Mesodermal cell (in vitro differentiated cells): ENCODE measurements around the gene ESYT2. TPM values are rescaled to one million over a fixed set of nuclear protein-coding genes. Genes with fewer than 3 reads are reported as not detected.
"Not testable (repeated sequence)": the region's sequence is repeated elsewhere in the genome, so short reads cannot be mapped to it uniquely, and the experiment has no call there.

Experiments
- H3K27ac ChIP-seq: 2 replicates; pipeline ENCODE4 v1.7.0; 2013; ENCODE audit warnings: mild to moderate bottlenecking, low read depth, low read length, moderate library complexity; ENCODE audit not compliant: severe bottlenecking
- H3K36me3 ChIP-seq: 2 replicates; pipeline ENCODE4 v1.7.1; 2013; ENCODE audit warnings: mild to moderate bottlenecking, low read length, moderate library complexity; ENCODE audit not compliant: control insufficient read depth, insufficient read depth
- H3K4me1 ChIP-seq: one replicate; pipeline ENCODE4 v1.7.1; 2013; ENCODE audit warnings: mild to moderate bottlenecking, low read length; ENCODE audit not compliant: insufficient read depth, control insufficient read depth, poor library complexity, severe bottlenecking
- H3K4me3 ChIP-seq: 2 replicates; pipeline ENCODE4 v1.7.0; 2013; ENCODE audit warnings: low read length, control low read depth, mild to moderate bottlenecking; ENCODE audit not compliant: insufficient read depth, poor library complexity, severe bottlenecking; ENCODE audit errors: extremely low read depth
- H3K9me3 ChIP-seq: 2 replicates; pipeline ENCODE4 v1.7.1; 2013; ENCODE audit warnings: mild to moderate bottlenecking, low read length, moderate library complexity; ENCODE audit not compliant: control insufficient read depth
- WGBS, 2 experiments: methylation state at CpG; one replicate each; pipeline ENCODE4 v1.1.5; 2013; ENCODE audit warnings: missing lambda C conversion rate in 2 of 2; ENCODE audit not compliant: insufficient coverage in 2 of 2; 5-methylcytosine and 5-hydroxymethylcytosine counted together
- polyA plus RNA-seq, 2 experiments: library from polyadenylated mRNA; stranded (reverse); fragments of 50-300 nt; gene quantifications; one replicate each; pipeline ENCODE4 v1.2.3, GENCODE V29; 2013

Gene ESYT2, protein sequence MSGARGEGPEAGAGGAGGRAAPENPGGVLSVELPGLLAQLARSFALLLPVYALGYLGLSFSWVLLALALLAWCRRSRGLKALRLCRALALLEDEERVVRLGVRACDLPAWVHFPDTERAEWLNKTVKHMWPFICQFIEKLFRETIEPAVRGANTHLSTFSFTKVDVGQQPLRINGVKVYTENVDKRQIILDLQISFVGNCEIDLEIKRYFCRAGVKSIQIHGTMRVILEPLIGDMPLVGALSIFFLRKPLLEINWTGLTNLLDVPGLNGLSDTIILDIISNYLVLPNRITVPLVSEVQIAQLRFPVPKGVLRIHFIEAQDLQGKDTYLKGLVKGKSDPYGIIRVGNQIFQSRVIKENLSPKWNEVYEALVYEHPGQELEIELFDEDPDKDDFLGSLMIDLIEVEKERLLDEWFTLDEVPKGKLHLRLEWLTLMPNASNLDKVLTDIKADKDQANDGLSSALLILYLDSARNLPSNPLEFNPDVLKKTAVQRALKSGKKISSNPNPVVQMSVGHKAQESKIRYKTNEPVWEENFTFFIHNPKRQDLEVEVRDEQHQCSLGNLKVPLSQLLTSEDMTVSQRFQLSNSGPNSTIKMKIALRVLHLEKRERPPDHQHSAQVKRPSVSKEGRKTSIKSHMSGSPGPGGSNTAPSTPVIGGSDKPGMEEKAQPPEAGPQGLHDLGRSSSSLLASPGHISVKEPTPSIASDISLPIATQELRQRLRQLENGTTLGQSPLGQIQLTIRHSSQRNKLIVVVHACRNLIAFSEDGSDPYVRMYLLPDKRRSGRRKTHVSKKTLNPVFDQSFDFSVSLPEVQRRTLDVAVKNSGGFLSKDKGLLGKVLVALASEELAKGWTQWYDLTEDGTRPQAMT
- polyA plus RNA-seq (2013, experiment 1 of 2): 32.4 TPM
- polyA plus RNA-seq (2013, experiment 2 of 2): 32.1 TPM

DNA sequence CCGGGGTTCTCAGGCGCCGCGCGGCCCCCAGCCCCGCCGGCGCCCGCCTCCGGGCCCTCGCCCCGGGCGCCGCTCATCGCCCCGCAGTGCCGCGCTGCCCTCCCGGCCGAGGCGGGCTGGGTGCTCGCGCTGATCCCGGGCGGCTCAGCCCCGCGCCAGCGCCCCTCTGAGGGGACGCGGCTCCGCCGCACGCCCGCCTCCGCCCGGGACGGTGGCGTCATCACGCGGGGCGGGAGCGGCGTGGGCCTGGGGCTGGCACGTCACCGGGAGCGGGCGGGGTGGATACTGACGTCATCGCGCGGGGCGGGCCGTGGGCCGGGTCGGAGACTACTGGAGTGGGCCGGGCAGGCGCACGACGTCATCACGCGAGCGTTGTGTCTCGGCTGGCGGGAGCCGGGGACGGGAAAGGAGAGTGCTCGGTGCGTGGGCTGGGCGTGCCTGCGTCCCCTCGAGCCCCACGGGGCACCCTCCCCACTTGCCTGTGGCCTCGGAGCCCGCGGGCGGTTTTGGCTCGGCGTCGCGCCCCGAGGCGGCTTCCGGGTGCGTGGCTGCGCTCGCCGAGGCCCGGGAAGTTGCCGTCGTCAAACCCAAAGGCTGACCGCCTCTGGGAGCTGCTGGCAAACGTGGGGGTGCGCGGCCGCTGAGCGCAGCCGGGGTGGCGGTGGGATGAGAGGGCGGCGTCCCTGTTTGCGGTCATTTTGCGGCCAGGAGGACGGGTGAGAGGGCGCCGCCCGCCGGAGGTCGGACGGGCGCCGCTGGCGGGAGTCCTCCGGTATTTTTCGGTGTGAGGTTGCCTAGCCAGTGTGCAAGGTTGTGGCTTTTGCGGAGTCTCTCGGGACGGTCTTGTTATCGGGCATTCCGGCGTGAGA lies at the start of gene ESYT2:
ESYT2 (minus strand) TSS at position 168 of the 869 bp plus-strand sequence; CDS start at position 77, 91 bp downstream.
- 0% methylated on average over 59 to 99 of the region's 120 CpGs for WGBS, 2 experiments
- Histone ChIP-seq H3K27ac (peak within 1 kb of the TSS; percentile 98), H3K36me3 (peaks cover 19% of the 10 kb centered on the region), H3K9me3 (no peaks in the 10 kb centered on the region), H3K4me1 (peaks cover 3% of the 10 kb centered on the region), H3K4me3 (peak within 1 kb of the TSS; percentile 82)

DNA sequence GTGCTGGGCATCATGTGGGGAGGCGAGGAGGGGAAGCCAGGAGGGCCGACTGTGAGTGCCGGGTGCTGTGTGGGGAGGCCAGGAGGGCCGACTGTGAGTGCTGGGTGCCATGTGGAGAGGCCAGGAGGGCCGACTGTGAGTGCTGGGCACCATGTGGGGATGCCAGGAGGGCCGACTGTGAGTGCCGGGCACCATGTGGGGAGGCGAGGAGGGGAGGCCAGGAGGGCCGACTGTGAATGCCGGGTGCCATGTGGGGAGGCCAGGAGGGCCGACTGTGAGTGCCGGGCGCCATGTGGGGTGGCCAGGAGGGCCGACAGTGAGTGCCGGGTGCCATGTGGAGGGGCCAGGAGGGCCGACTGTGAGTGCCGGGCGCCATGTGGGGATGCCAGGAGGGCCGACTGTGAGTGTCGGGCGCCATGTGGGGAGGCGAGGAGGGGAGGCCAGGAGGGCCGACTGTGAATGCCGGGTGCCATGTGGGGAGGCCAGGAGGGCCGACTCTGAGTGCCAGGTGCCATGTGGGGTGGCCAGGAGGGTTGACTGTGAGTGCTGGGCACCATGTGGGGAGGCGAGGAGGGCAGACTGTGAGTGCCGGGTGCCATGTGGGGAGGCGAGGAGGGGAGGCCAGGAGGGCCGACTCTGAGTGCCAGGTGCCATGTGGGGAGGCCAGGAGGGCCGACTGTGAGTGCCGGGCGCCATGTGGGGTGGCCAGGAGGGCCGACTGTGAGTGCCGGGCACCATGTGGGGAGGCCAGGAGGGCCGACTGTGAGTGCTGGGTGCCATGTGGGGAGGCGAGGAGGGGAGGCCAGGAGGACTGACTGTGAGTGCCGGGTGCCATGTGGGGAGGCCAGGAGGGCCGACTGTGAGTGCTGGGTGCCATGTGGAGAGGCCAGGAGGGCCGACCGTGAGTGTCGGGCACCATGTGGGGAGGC lies 49.1 kb upstream of the ESYT2 start:
- H3K36me3 ChIP-seq: peaks cover 76% of the 10 kb centered on the region
- H3K4me3 ChIP-seq: not testable (repeated sequence)
- WGBS, 2 experiments: 94% methylated on average over 35 to 36 of the region's 41 CpGs

DNA sequence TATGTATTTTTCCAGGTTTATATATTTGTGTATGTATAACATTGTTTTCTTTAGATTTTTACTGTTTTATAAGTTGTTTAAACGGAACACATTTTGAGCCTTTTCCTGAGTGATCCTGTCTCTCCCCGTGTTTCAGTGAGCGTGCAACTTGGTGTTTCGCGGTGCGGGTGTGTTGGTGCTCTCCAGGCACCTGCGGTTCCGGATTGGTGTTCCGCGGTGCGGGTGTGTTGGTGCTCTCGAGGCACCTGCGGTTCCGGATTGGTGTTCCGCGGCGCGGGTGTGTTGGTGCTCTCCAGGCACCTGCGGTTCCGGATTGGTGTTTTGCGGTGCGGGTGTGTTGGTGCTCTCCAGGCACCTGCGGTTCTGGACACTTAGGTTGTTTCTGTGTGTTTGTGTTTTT lies 47.7 kb upstream of the ESYT2 start:
- H3K9me3 ChIP-seq: no peaks in the 10 kb centered on the region
- no peak overlapping the region for H3K4me3 ChIP-seq
- H3K27ac ChIP-seq: no peak overlapping the region
- no peaks in the 10 kb centered on the region for H3K4me1 ChIP-seq
- 95 to 98% methylated on average over 22 of the region's 23 CpGs for WGBS, 2 experiments
- H3K36me3 ChIP-seq: peaks cover 69% of the 10 kb centered on the region

More for the DNA sequence above, 49.1 kb upstream of the ESYT2 start:
- not testable (repeated sequence) for H3K9me3 ChIP-seq, H3K27ac ChIP-seq, H3K4me1 ChIP-seq

DNA sequence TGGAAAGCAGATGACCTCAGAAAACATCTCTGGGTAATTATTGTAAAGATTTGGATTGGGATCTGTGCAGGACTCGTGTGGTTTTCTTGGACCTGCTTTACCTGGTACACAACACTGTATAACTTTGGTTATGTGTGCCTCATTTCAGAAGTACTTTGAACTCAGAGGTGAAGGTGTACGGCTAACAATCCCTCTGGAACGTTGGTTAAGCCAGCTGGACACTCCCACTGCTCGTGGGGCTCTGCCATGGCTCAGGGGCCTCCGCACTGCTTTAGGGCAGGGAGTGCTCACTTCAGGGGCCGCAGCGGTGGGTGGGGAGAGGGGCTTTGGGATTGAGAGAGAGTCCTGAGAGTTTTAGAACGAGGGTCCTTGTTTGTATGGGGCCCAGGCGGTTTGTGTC lies 40.6 kb upstream of the ESYT2 start:
- Histone ChIP-seq H3K27ac (no peak overlapping the region), H3K4me3 (no peak overlapping the region), H3K36me3 (peaks cover 45% of the 10 kb centered on the region), H3K9me3 (no peaks in the 10 kb centered on the region), H3K4me1 (no peaks in the 10 kb centered on the region)
- WGBS, 2 experiments: 85 to 91% methylated on average over 3 to 5 of the region's 9 CpGs

DNA sequence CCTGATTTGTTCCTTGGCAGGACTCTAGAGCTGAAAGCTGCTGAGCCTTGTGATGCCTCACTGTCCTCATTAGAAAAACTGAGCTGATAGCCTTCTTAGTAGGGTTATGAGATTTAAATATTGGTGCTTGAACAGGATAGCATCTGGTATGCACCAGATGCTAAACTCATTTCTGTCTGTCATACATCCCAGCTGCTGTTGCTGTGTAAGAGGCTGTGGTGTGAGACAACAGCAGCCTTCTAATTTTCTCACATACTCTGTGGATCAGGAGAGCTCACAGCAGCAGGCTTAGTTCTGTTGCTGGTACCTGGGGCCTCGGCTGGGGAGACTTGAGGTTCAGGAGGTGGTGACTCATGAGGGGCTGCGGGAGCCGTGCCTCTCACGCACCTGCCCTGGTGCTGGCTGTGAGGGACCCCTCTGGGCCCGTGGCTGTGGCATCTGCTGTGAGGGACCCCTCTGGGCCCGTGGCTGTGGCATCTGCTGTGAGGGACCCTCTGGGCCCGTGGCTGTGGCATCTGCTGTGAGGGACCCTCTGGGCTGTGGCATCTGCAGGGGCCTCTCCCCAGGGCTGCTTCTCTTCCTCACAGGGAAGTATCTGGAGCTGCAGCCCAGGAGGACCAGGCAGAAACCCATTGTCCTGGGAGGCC lies 39.6 kb upstream of the ESYT2 start:
- Histone ChIP-seq H3K4me3 (no peak overlapping the region), H3K27ac (no peak overlapping the region), H3K9me3 (no peaks in the 10 kb centered on the region), H3K36me3 (peaks cover 35% of the 10 kb centered on the region), H3K4me1 (peaks cover 4% of the 10 kb centered on the region)
- WGBS, 2 experiments: 87 to 90% methylated on average over 7 of the region's 7 CpGs

DNA sequence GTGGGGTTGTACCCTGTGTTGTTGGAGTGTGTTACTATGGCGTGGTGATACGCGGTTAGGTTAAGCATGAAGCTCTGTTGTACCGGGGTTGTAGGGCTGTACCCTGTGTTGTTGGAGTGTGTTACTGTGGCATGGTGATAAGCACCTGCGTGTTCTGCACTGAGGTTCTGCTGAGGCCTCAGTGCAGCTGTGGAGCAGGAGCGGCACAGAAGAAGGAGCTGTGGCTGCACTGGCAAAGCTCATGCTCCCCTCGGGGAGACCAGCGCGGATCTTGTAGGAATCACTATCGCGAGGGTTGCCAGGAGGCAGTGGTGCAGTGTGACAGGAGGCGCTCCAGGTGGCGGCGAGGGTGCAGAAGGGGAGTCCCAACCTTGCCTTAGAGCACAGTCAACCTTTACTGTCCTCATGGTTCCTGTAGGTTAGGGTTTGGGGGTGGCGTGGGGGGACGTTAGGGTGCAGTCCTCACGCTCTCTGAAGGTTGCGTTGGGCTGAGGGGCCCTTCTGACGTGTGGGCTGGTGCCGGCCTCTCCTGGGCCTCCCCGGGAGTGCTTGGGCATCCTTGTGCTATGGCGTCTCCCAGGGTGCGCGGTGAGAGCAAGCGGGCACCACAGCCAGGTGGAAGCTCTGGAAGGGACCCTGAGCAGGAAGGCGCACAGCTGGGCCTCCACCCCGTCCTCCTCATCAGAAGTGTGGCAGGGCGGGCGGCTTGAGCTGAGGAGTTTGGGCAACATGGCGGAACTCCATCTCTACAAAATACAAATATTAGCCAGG lies 38.1 kb upstream of the ESYT2 start:
- 93 to 99% methylated on average over 24 to 25 of the region's 30 CpGs for WGBS, 2 experiments
- H3K4me1 ChIP-seq: peaks cover 4% of the 10 kb centered on the region

DNA sequence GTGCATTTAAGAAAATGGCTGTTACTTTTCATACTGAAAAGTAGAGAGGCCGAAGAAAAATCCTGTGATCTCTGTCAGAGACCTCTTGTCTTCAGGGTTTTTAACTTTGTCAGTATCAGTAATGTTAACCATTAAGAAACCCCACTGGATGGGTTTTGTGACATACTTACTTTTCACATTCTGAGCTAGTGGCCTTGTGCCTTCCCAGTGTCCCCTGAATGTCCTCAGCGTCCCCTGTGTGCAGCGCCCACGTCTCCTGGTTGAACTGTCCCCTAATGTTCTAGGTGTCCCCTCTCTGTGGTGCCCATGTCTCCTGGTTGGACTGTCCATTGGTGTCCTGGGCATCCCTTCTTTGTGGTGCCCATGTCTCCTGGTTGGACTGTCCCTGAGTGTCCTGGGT lies 36.7 kb upstream of the ESYT2 start:
- Histone ChIP-seq H3K4me3 (no peak overlapping the region), H3K9me3 (no peaks in the 10 kb centered on the region), H3K27ac (no peak overlapping the region), H3K4me1 (peaks cover 4% of the 10 kb centered on the region), H3K36me3 (peaks cover 21% of the 10 kb centered on the region)
- WGBS, 2 experiments: 89 to 98% methylated on average over 3 to 4 of the region's 4 CpGs

More for the DNA sequence above, 38.1 kb upstream of the ESYT2 start:
- peaks cover 28% of the 10 kb centered on the region for H3K36me3 ChIP-seq
- H3K9me3 ChIP-seq: no peaks in the 10 kb centered on the region
- H3K27ac ChIP-seq: no peak overlapping the region
- no peak overlapping the region for H3K4me3 ChIP-seq

DNA sequence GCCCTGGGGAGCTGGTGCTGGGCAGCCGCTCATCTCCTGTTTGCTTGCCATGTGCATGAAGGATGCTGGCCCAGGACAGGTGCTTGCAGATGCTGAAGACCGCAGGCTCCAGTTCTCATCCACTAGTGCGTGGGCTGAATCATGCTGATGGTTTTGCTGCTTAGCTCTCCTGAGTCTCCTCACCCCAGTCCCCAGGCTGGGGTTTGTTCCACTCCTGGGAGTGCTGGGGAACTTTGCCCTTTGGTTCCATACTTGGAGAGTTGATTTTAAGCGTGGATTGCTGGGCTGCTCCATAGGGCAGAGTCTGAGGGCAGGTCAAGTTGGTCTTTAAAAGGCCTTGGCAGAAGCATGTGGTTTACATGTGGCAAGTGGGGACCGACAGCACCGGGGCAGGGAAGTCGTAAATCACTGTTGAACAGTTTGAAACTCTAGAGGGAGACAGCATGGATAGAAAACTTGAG lies 36.2 kb upstream of the ESYT2 start:
- H3K9me3 ChIP-seq: no peaks in the 10 kb centered on the region
- no peak overlapping the region for H3K27ac ChIP-seq
- H3K4me3 ChIP-seq: no peak overlapping the region
- 91 to 93% methylated on average over 6 to 7 of the region's 7 CpGs for WGBS, 2 experiments
- H3K4me1 ChIP-seq: peaks cover 4% of the 10 kb centered on the region
- peaks cover 16% of the 10 kb centered on the region for H3K36me3 ChIP-seq

DNA sequence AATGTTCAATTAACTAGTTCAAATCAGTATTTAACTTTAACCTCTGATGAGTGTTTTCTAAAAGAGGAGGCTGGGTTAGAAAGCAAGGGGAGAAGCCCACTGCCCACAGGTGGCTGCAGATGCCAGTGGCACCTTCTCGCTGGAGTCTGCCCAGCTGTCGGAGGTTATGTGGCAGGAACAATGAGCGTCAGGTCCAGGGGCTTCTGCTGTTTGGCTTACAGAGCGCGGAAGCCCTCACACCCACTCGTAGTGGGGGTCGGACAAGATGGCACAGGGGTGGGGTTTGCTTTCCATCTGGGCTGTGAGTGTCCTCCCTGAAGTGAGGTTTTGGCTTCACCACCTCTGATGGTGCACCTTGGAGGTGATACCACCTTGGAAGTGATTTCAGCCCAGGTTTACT lies 35.5 kb upstream of the ESYT2 start:
- peaks cover 4% of the 10 kb centered on the region for H3K4me1 ChIP-seq
- WGBS, 2 experiments: 93 to 97% methylated on average over 6 to 7 of the region's 7 CpGs
- no peaks in the 10 kb centered on the region for H3K9me3 ChIP-seq
- H3K36me3 ChIP-seq: peaks cover 14% of the 10 kb centered on the region
- H3K4me3 ChIP-seq: no peak overlapping the region
- no peak overlapping the region for H3K27ac ChIP-seq
